Activated CD4-positive, alpha-beta T cell treated with anti-CD3 and anti-CD28 coated beads, Interleukin-2, amount 50 U/mL, for 1 hour (primary cell): Measurements from ENCODE around the gene METRN.
A peak's percentile ranks its signal among the peaks of the same experiment; 100 is the strongest.

Experiments
- DNase-seq: peaks from one replicate; pipeline ENCODE4 v3.0.0-alpha.2; 2020

The METRN gene

GRCh38 chr16:693364-693763 is 21.6 kb upstream of the METRN start:
- no peak for DNase-seq

- DNase-seq, result no peak
These were observed 21.2 kb upstream of the METRN start for GRCh38 chr16:693766-694165.

GRCh38 chr16:694187-694862 is 20.6 kb upstream of the METRN start:
- no peak for DNase-seq

DNA sequence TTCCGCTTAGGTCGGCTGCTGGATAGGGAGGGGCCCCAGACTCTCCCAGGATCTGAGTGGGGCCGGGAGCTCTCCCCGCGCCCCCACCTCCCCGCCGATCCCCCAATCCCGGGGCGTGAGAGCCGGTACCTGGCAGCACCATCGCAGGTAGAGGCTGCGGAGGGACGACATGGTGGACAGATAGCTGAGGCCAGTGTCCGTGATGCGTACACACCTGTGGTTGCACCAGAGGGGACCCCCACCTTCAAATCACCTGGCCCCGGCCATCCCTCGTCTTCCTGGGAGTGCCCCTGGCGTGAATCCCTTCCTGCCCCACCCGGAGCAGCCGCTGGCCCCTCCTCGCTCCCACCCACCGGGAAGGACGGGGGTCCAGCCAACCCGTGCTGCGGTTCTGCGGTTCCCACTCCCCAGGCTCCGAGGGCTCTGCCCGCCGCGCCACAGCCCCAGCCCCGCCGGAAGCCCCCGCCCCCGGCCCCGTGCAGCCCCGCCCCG is 20.0 kb upstream of the METRN start:
- DNase-seq, result no peak

GRCh38 chr16:695355-696089 is 19.4 kb upstream of the METRN start:
- DNase-seq, result peak; percentile 65

- no peak for DNase-seq
These were observed 15.8 kb upstream of the METRN start for GRCh38 chr16:698911-699671.

DNA sequence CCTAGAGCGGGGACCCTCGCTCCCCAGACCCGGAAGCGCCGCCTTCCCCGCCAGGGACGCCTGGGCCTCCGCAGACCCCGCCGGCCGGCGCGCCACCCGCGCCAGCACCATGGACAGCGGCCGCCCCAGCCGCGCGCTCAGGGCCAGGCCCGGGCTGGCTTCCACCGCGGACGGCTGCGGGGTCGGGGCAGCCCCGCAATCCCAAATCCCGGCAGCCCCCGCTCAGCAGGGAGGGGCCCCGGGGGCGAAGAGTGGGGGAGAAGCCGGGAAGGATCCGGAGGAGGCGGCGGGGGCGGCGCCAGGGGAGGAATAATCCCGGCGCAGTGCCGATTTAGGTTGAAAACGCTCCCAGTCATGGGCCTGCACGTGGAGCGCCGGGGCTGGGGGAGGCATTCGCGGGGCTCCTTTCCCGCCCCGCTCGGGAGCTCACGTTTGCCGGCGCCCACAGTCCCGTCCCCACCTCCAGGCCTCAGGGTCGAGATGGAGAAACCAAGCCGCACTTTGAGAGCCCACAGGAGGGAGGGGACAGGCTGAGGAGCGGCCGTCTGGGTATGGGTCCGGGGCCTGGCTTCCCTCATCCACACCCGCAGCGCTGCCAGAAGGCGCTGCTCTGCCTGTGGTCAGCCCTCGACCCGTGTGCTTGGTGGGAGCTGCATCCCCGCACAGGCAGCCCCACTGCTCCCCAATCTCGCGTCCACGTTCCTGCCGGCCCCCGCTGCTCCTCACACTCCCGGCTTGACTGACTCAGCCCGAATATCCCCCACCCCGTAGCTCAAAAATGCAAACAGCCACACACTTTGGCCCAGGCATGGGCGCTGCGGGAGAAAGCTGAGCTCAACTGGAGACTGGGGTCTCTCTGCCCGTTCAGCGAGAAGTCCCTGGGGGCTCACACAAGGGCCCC is 14.0 kb upstream of the METRN start:
- peak; percentile 46 for DNase-seq

- no peak for DNase-seq
These were observed 12.6 kb upstream of the METRN start for GRCh38 chr16:702341-702740.

GRCh38 chr16:703406-703805 is 11.5 kb upstream of the METRN start:
- DNase-seq, result no peak

- no peak for DNase-seq
These were observed 10.9 kb upstream of the METRN start for GRCh38 chr16:704047-704446.

DNA sequence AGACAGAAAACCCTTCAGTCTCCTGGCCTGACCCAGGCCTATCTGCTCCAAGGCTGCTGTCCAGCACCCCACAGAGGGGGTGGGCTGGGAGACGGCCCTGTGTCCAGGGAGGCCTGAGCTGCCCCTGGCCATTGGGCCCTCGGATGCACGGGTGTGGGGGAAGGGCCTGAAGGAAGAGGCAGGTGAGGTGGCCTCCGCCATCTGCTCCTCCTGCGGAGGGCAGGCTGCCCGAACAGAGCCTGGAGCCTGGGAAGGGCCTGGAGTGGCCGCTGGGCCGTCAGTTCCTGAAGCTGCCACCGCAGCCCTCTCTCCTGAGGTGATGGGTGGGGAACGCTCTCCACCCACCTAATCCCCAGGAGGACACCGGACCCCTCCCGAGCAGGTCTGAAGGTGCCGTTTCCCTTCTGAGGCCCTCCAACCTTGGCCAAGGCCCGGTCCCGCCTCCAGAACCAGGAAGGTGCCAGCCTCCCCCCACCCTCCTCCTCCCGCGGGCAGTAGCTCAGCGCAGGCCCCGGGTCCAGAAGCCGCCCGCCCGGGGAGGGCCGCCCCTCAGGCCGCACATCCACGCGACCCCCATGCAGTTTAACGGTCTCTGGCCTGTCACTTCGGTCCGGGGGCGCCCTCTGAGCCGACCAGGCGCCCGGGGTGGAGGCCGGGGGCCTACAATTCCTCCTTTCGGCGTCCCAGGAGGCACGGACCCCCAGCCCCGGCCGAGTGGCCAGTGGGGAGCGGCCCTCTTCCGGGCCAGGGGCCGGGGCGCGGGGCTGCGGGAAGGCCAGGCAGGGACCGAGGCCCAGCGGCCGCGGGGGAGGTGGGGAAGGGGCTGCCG is 10.2 kb upstream of the METRN start:
- no peak for DNase-seq

DNA sequence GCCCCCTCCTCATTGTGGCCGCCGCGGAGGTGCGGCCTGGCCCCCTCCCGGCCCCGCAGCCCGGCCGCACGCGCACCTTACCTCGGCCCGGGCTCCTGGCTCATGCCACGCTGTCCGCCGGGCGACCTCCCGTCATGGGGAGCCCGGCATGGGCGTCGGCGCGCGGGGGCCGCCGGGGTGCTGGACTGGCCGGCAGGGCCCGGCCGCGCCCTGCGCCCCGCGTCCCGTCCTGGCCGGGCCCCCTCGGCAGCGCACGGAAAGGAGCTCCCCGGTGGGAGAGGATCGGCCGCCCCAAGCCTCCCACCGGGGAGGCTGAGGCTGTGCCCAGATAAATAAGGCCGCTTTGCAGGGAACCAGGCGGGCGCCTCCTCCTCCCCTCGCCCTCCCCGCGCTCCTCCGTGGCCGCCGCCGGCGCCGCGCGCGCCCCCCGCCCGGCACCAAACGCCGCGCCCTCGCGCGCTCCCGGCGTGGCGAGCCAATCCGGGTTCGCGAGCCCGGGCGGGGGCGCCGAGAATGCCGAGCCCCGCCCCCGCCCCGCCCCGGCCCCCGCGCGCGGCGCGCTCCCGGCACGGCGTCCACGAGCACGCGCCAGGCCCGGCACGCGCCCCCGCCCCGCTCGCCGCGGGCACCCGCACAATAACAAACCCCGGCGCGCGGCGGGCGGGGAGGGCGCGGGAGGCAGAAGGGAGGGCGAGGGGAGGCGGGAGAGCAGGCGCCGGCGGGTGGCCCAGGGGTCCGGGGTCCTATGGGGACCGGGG is 9.3 kb upstream of the METRN start, which contains the start of gene FBXL16:
TSS of gene FBXL16 (minus strand) at position 371 of the 758 bp plus-strand sequence. CDS start 8,396 bp downstream, outside the sequence.
- DNase-seq, result no peak

DNA sequence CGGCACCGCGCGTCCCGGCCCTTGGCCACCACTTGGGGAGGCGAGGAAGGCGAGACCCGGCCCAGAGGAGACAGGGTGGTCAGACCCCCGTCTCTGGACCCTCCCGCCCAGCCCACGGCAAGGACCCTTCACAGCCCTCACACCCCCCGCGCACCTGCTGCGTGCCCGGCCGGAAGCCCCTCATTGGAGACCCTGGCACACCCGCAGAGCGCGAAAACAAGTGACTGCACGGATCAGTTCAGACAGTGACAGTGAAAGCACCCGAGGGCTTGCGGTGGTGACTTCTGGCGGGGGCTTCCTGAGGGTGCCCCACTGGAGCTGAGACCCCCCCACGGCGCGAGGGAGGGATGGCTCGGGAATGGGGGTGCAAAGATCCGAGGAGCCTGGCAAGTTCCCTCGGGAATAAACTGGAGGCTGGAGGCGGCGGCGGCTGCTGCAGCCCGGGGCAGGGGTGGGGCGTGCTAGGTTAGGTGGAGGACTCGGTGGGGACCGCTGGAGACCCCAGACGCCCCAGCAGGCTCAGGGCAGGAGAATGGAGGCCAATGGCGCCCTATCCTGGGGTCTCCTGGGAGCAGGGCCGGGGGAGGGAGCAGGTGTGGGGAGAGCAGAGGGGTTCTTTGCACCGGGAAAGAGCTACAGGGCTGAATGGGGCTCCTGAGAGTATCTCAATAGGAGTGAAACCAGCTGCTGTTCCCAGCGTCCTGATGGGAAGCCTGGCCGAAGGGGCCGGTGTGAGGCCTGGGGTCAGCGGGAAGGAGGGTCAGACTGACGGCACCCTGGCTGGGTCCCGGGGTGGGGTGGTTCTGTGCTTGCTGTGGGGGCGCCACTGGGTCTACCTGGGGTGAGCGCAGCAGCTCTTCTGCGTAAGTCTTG is 8.5 kb upstream of the METRN start:
- no peak for DNase-seq

- DNase-seq, result no peak
These were observed 7.8 kb upstream of the METRN start for GRCh38 chr16:707062-707538.

DNA sequence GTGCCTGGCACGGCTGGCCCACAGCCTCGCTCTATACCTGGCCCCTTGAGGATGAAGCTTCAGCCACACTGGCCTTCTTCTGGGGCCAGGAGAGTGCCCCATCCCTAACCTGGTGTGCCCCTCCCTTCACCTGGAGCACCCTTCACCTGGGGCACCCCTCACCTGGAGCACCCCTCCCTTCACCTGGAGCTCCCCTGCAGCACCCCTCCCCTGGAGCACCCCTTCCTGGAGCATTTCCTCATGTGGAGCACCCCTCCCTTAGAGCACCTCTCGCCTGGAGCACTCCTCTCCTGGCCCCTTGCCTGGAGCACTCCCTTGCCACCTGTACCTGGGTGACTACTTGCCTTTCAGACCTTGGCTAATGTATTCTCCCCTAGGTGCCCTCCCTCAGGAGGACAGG is 6.9 kb upstream of the METRN start:
- DNase-seq, result no peak

GRCh38 chr16:708959-709358 is 6.0 kb upstream of the METRN start:
- DNase-seq, result no peak

DNA sequence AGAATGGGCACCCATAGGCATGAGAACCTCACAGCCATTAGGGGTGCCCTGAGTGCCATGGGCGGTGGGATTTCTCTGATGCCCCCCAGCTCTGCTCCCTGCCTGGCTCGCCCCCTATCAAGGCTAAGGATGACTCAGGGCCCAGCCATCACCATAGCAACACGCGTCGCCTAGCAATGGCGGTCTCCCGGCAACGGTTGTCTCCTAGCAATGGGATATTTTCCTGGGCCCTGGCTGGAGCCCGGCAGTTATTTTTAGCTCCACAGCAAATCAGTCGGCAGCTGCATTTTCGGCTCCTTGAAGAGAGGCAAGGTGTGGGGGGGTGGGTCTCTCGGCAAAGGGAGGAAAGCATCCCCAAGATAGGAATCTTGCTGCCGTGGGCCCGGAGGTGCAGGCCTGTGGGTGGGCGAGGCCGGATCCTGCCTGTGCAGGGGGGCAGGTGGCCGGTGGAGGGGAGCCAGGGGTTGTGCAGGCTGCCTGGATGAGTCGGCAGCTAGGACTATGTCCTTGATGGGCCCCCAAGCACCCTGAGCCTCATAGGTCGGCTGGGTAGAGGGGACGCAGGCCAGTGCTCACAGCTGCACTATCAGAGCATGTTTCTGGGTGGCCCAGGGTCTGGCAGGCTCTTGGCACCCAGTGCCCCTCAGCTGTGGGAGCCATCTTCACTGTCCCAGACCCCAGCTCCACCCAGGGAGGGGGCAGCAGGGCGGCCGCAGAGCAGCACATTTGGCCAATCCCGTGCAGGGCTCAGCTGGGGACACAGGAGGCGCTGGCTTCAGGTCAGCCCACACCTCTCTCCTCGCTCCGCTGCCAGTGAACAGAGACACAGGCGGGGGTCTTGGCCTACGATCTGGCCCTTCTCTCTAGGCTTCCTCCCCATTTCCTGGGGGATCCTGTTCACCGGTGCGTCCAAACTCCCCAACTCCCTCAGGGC is 5.1 kb upstream of the METRN start:
- no peak for DNase-seq

GRCh38 chr16:710500-711075 is 4.3 kb upstream of the METRN start:
- no peak for DNase-seq
